H9 (cell line): ENCODE data around the gene RIMS1. TPM values are rescaled to one million over a fixed set of nuclear protein-coding genes. Genes with fewer than 3 reads are reported as not detected.

Source experiments
- DNase-seq: peaks from one replicate; pipeline ENCODE4 v3.0.0-alpha.2; 2017
- H2AFZ ChIP-seq: one replicate; pipeline ENCODE4 v1.6.1; 2013; ENCODE audit warnings: mild to moderate bottlenecking, low read length, control low read depth, moderate library complexity
- H2AK5ac ChIP-seq: 2 replicates; pipeline ENCODE4 v1.6.1; 2013; ENCODE audit warnings: low read length, control low read depth, mixed read lengths; ENCODE audit not compliant: insufficient read length
- H2BK120ac ChIP-seq: one replicate; pipeline ENCODE4 v1.6.1; 2013; ENCODE audit warnings: low read depth, mild to moderate bottlenecking, low read length, control low read depth, inconsistent platforms; ENCODE audit not compliant: poor library complexity, severe bottlenecking
- H2BK12ac ChIP-seq: 2 replicates; pipeline ENCODE4 v1.6.1; 2013; ENCODE audit warnings: low read length, control low read depth, mixed read lengths, low read depth; ENCODE audit not compliant: insufficient read length
- H2BK15ac ChIP-seq: 2 replicates; pipeline ENCODE4 v1.6.1; 2013; ENCODE audit warnings: low read depth, low read length, control low read depth
- H2BK20ac ChIP-seq: one replicate; pipeline ENCODE4 v1.6.1; 2013; ENCODE audit warnings: low read depth, mild to moderate bottlenecking, low read length, control low read depth, inconsistent platforms; ENCODE audit not compliant: poor library complexity, severe bottlenecking
- H2BK5ac ChIP-seq: 2 replicates; pipeline ENCODE4 v1.6.1; 2013; ENCODE audit warnings: low read length, control low read depth, mixed read lengths; ENCODE audit not compliant: insufficient read length
- H3K14ac ChIP-seq: 2 replicates; pipeline ENCODE4 v1.6.1; 2013; ENCODE audit warnings: low read length, control low read depth; ENCODE audit not compliant: insufficient read depth
- H3K18ac ChIP-seq: 2 replicates; pipeline ENCODE4 v1.6.1; 2013; ENCODE audit warnings: low read depth, mild to moderate bottlenecking, mixed read lengths, low read length, control low read depth; ENCODE audit not compliant: insufficient read length
- H3K23ac ChIP-seq: 2 replicates; pipeline ENCODE4 v1.6.1; 2013; ENCODE audit warnings: low read length, control low read depth, mixed read lengths, low read depth; ENCODE audit not compliant: insufficient read length
- H3K23me2 ChIP-seq: 2 replicates; pipeline ENCODE4 v1.6.1; 2013; ENCODE audit warnings: low read depth, mild to moderate bottlenecking, mixed read lengths, low read length, control low read depth; ENCODE audit not compliant: insufficient read length, poor library complexity, severe bottlenecking
- H3K27ac ChIP-seq: 2 replicates; pipeline ENCODE4 v1.5.1; 2013; ENCODE audit warnings: low read length, control low read depth, mixed read lengths, low read depth; ENCODE audit not compliant: insufficient read length
- H3K27me3 ChIP-seq: 2 replicates; pipeline ENCODE4 v1.6.1; 2013; ENCODE audit warnings: low read length, control low read depth, inconsistent platforms; ENCODE audit not compliant: insufficient read depth
- H3K4ac ChIP-seq: 2 replicates; pipeline ENCODE4 v1.6.1; 2013; ENCODE audit warnings: low read depth, mild to moderate bottlenecking, control low read depth, inconsistent platforms, low read length, moderate library complexity
- H3K4me1 ChIP-seq: 2 replicates; pipeline ENCODE4 v1.6.1; 2013; ENCODE audit warnings: low read length, control low read depth, inconsistent platforms; ENCODE audit not compliant: insufficient read depth
- H3K4me2 ChIP-seq: 2 replicates; pipeline ENCODE4 v1.6.1; 2013; ENCODE audit warnings: low read length, control low read depth, mixed read lengths; ENCODE audit not compliant: insufficient read length, insufficient read depth
- H3K56ac ChIP-seq: 2 replicates; pipeline ENCODE4 v1.6.1; 2013; ENCODE audit warnings: low read depth, mild to moderate bottlenecking, mixed read lengths, low read length, control low read depth; ENCODE audit not compliant: insufficient read length
- H3K79me1 ChIP-seq: 2 replicates; pipeline ENCODE4 v1.6.1; 2013; ENCODE audit warnings: low read depth, mild to moderate bottlenecking, moderate library complexity, low read length, control low read depth, inconsistent platforms; ENCODE audit not compliant: insufficient read depth, poor library complexity, severe bottlenecking
- H3K79me2 ChIP-seq: 2 replicates; pipeline ENCODE4 v1.6.1; 2013; ENCODE audit warnings: low read length, control low read depth, inconsistent platforms; ENCODE audit not compliant: insufficient read depth
- H3K9ac ChIP-seq: 2 replicates; pipeline ENCODE4 v1.6.1; 2013; ENCODE audit warnings: low read length, control low read depth, mixed read lengths; ENCODE audit not compliant: insufficient read length; ENCODE audit errors: extremely low read depth
- H3K9me3 ChIP-seq: one replicate; pipeline ENCODE4 v1.6.1; 2013; ENCODE audit warnings: low read depth, low read length, inconsistent platforms; ENCODE audit not compliant: control insufficient read depth
- H3T11ph ChIP-seq: one replicate; pipeline ENCODE4 v1.6.1; 2013; ENCODE audit warnings: mild to moderate bottlenecking, low read length, control low read depth, inconsistent platforms
- H4K20me1 ChIP-seq: one replicate; pipeline ENCODE4 v1.6.1; 2013; ENCODE audit not compliant: control insufficient read depth, insufficient read length, insufficient read depth
- H4K5ac ChIP-seq: 2 replicates; pipeline ENCODE4 v1.6.1; 2013; ENCODE audit warnings: low read depth, mild to moderate bottlenecking, mixed read lengths, low read length, control low read depth; ENCODE audit not compliant: insufficient read length
- H4K8ac ChIP-seq: replicated peaks from 2 replicates; pipeline ENCODE4 v1.6.1; 2013; ENCODE audit warnings: low read length, control low read depth, mixed read lengths, low read depth; ENCODE audit not compliant: insufficient read length
- H4K91ac ChIP-seq: 2 replicates; pipeline ENCODE4 v1.6.1; 2013; ENCODE audit warnings: low read depth, mild to moderate bottlenecking, moderate library complexity, mixed read lengths, low read length, control low read depth; ENCODE audit not compliant: insufficient read length
- H3K27ac Mint-ChIP-seq, 3 experiments: 2 replicates in 2 of 3; 3 replicates in 1 of 3; pipeline ENCODE4 v1.8.0; 2020 to 2021; ENCODE audit warnings: mixed read lengths in 3 of 3, mild to moderate bottlenecking in 1 of 3, moderate library complexity in 1 of 3
- H3K27me3 Mint-ChIP-seq: 2 replicates; pipeline ENCODE4 v1.8.0; 2021; ENCODE audit warnings: low read depth, mild to moderate bottlenecking, moderate library complexity, mixed read lengths
- H3K36me3 Mint-ChIP-seq, 3 experiments: 2 replicates in 2 of 3; 3 replicates in 1 of 3; pipeline ENCODE4 v1.8.0; 2020 to 2021; ENCODE audit warnings: low read depth in 3 of 3, mixed read lengths in 3 of 3; ENCODE audit not compliant: insufficient read depth in 1 of 3
- H3K4me1 Mint-ChIP-seq, 2 experiments: 2 replicates each; pipeline ENCODE4 v1.8.0; 2020; ENCODE audit warnings: mixed read lengths in 2 of 2
- H3K4me3 Mint-ChIP-seq, 2 experiments: 2 replicates in 1 of 2; 3 replicates in 1 of 2; pipeline ENCODE4 v1.8.0; 2020 to 2021; ENCODE audit warnings: mild to moderate bottlenecking in 2 of 2, mixed read lengths in 2 of 2, moderate library complexity in 1 of 2
- H3K9me3 Mint-ChIP-seq, 2 experiments: 2 replicates in 1 of 2; 3 replicates in 1 of 2; pipeline ENCODE4 v1.8.0; 2020; ENCODE audit warnings: mild to moderate bottlenecking in 2 of 2, mixed read lengths in 2 of 2, moderate library complexity in 1 of 2
- WGBS: extraction: QIAGEN DNeasy Blood & Tissue Kit; methylation state at CpG from one replicate; pipeline ENCODE4 v1.1.7; 2013; ENCODE audit warnings: missing lambda C conversion rate, low lambda C conversion rate, mixed read lengths; ENCODE audit not compliant: insufficient read length; ENCODE audit errors: extremely low coverage; 5-methylcytosine and 5-hydroxymethylcytosine counted together
- total RNA-seq: library from RNA; stranded (reverse); gene quantifications from 2 replicates; pipeline ENCODE4 v1.2.1, GENCODE V29; 2021
- TF ChIP-seq, protein P1 (sequence below): fragments of 200-600 bp; sonication (generic); conservative IDR thresholded peaks from 3 replicates; pipeline ENCODE4 v1.8.0; 2021; ENCODE audit warnings: antibody characterized with exemption, mild to moderate bottlenecking

The RIMS1 gene
- total RNA-seq, 1 experiment from 2014 or later, result 0.83 TPM

DNA sequence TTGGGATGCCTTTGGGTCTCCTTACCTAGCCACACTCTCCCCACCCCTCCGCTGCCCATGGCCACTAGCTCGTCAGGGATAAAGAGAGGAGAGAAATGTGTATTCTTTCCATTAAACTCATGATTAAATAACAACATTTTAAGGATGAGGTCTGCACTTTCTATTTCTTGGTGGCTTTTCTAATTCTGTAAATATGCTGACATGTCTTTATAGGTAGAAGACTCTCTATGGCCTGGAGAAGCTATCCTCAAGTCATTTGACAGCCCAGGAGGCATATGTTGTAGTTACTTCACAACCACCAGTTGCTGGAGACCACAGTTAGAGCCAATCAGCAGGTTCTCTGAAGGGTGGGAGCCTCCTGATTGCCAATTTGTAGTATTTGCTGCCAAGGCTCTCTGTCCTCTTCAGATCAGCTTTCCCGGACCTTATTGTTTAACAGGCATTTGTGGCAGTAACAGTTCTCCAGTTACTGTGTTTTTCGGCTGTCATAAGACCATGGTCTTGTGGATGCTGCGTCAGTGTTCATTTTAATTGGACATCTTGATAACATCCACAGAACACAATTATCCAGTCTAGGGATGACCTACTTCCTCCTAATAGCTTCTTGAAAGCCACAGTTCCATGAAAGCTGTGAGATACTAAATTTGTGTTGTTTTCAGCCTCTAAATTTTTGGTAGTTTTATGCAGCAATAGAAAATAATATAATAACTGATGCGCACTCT, 530.6 kb downstream of the RIMS1 start:
- H4K20me1 ChIP-seq, result no peaks in the 10 kb centered on the region
- Mint-ChIP-seq H3K9me3 (no peaks in the 10 kb centered on the region; a peak in 1 of 5 replicates), H3K27me3 (no peaks in the 10 kb centered on the region), H3K36me3 (no peaks in the 10 kb centered on the region), H3K4me3 (no peak overlapping the region), H3K4me1 (peaks cover 9 to 10% of the 10 kb centered on the region in 2 experiments), H3K27ac (peak overlapping the region in 1 of 3 experiments; percentile 56; a peak in 1 of 7 replicates)
- H2BK20ac ChIP-seq, result no peak overlapping the region
- no peak overlapping the region for H4K8ac ChIP-seq
- no peak overlapping the region for H3K14ac ChIP-seq
- H2BK15ac ChIP-seq, result no peak overlapping the region
- no peaks in the 10 kb centered on the region for H3K4me1 ChIP-seq
- H4K5ac ChIP-seq, result no peak overlapping the region
- WGBS, result no CpG with 5 or more reads among the region's 6 CpGs
- H3K9ac ChIP-seq, result no peak overlapping the region
- H2AFZ ChIP-seq, result no peak overlapping the region
- no peak overlapping the region for H3T11ph ChIP-seq
- no peak overlapping the region for H3K56ac ChIP-seq
- H3K4ac ChIP-seq, result no peak overlapping the region
- H3K23ac ChIP-seq, result no peak overlapping the region
- H3K9me3 ChIP-seq, result no peaks in the 10 kb centered on the region
- TF ChIP-seq, protein P1, sequence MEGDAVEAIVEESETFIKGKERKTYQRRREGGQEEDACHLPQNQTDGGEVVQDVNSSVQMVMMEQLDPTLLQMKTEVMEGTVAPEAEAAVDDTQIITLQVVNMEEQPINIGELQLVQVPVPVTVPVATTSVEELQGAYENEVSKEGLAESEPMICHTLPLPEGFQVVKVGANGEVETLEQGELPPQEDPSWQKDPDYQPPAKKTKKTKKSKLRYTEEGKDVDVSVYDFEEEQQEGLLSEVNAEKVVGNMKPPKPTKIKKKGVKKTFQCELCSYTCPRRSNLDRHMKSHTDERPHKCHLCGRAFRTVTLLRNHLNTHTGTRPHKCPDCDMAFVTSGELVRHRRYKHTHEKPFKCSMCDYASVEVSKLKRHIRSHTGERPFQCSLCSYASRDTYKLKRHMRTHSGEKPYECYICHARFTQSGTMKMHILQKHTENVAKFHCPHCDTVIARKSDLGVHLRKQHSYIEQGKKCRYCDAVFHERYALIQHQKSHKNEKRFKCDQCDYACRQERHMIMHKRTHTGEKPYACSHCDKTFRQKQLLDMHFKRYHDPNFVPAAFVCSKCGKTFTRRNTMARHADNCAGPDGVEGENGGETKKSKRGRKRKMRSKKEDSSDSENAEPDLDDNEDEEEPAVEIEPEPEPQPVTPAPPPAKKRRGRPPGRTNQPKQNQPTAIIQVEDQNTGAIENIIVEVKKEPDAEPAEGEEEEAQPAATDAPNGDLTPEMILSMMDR, result no peak
- no peaks in the 10 kb centered on the region for H3K27me3 ChIP-seq
- H3K4me2 ChIP-seq, result no peak overlapping the region
- no peak overlapping the region for H2AK5ac ChIP-seq
- no peak overlapping the region for H2BK120ac ChIP-seq
- H3K79me2 ChIP-seq, result no peaks in the 10 kb centered on the region
- no peaks in the 10 kb centered on the region for H3K79me1 ChIP-seq
- H4K91ac ChIP-seq, result no peak overlapping the region
- no peaks in the 10 kb centered on the region for H3K23me2 ChIP-seq
- no peak overlapping the region for H3K18ac ChIP-seq
- H2BK5ac ChIP-seq, result no peak overlapping the region
- no peak overlapping the region for H2BK12ac ChIP-seq
- no peak for DNase-seq
- H3K27ac ChIP-seq, result no peak overlapping the region
